ENCODE measurements around the gene TRAF5.

- no peak for TF ChIP-seq POLR2AphosphoS5 (IDR thresholded peaks at IDR 0.05; ENCODE audit: low read depth, low read length)
- no peak for TF ChIP-seq TAF1 (IDR thresholded peaks at IDR 0.05; ENCODE audit: low read depth, low read length)
- no peak for TF ChIP-seq POLR2A (IDR thresholded peaks at IDR 0.05; ENCODE audit: low read depth, low read length)
- no peak for TF ChIP-seq SPI1 (IDR thresholded peaks at IDR 0.05; ENCODE audit: low read depth, low read length)
- TF ChIP-seq PAX5 (IDR thresholded peaks at IDR 0.05; ENCODE audit: insufficient read depth, low read length, severe bottlenecking), result no peak
These were observed 55.0 kb downstream of the TRAF5 start for GRCh38 chr1:211381481-211382181.
